Measurements from ENCODE around the gene ADAMTS1.

GRCh38 chr21:26845759-26846035 lies 488 bp upstream of the ADAMTS1 start:
- TF ChIP-seq, protein P1, sequence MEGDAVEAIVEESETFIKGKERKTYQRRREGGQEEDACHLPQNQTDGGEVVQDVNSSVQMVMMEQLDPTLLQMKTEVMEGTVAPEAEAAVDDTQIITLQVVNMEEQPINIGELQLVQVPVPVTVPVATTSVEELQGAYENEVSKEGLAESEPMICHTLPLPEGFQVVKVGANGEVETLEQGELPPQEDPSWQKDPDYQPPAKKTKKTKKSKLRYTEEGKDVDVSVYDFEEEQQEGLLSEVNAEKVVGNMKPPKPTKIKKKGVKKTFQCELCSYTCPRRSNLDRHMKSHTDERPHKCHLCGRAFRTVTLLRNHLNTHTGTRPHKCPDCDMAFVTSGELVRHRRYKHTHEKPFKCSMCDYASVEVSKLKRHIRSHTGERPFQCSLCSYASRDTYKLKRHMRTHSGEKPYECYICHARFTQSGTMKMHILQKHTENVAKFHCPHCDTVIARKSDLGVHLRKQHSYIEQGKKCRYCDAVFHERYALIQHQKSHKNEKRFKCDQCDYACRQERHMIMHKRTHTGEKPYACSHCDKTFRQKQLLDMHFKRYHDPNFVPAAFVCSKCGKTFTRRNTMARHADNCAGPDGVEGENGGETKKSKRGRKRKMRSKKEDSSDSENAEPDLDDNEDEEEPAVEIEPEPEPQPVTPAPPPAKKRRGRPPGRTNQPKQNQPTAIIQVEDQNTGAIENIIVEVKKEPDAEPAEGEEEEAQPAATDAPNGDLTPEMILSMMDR (IDR thresholded peaks at IDR 0.05), result no peak
- no peak for TF ChIP-seq POLR2A (IDR thresholded peaks at IDR 0.05)
